Astrocyte of the spinal cord (primary cell): ENCODE results near the gene GAS7.

Experiments
- DNase-seq: peaks from one replicate; pipeline ENCODE4 v3.0.0; 2011; ENCODE audit warnings: low read depth, low spot score
- H3K4me3 ChIP-seq: 2 replicates; pipeline ENCODE4 v1.5.1; 2011; ENCODE audit warnings: low read depth, mild to moderate bottlenecking, low read length, moderate library complexity
- in situ Hi-C: cut with HindIII; loops from 2 replicates; pipeline ENCODE4 v1.10.0; 2017; ENCODE audit warnings: low sequenced_read_pairs
- TF ChIP-seq, protein P1 (sequence below): IDR thresholded peaks from 2 replicates; pipeline ENCODE4 v1.5.1; 2012; ENCODE audit warnings: low read depth, mild to moderate bottlenecking, low read length, inconsistent platforms

GAS7 gene

DNA sequence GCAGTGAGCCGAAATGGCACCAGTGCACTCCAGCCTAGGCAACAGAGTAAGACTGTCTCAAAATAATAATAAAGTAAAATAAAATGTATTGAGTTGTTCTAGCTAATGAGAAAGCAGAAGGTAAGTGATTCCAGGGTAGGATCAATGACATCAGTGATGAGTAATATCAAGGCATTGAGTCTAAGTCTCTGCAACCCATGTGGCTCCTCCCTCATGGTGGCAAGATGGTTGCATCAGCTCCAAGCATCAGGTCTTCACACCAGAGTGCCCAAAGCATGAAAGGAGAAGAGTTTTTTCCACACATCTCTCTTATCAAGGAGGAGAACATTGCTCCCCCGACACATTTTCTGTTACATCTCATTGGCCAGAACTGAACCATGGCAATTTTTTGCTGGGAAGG lies 34.8 kb upstream of the GAS7 start:
- DNase-seq: no peak
- in situ Hi-C loops: no loop called here

DNA sequence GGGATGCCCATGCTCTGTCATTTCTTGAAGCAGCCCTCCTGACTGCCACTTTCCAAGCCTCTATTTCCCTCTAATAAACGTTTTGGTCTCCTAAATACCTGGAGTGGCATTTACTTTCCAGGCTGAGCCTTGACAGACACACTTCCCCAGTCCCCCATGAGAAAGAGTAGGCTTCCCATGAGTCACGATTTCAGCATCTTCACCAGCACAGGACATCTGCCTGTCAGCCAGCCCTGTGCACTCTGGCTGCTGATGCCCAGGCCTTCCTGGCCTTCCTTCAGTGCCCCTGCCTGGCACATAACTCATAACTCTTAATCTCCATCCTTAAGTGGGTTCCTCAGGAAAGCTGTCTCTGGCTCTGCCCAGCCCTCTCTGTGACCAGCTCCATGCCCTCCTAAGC lies 30.8 kb upstream of the GAS7 start:
- in situ Hi-C loops: no loop called here

More for the DNA sequence above, 34.8 kb upstream of the GAS7 start:
- TF ChIP-seq, protein P1, sequence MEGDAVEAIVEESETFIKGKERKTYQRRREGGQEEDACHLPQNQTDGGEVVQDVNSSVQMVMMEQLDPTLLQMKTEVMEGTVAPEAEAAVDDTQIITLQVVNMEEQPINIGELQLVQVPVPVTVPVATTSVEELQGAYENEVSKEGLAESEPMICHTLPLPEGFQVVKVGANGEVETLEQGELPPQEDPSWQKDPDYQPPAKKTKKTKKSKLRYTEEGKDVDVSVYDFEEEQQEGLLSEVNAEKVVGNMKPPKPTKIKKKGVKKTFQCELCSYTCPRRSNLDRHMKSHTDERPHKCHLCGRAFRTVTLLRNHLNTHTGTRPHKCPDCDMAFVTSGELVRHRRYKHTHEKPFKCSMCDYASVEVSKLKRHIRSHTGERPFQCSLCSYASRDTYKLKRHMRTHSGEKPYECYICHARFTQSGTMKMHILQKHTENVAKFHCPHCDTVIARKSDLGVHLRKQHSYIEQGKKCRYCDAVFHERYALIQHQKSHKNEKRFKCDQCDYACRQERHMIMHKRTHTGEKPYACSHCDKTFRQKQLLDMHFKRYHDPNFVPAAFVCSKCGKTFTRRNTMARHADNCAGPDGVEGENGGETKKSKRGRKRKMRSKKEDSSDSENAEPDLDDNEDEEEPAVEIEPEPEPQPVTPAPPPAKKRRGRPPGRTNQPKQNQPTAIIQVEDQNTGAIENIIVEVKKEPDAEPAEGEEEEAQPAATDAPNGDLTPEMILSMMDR: no peak
- no peak overlapping the region for H3K4me3 ChIP-seq

DNA sequence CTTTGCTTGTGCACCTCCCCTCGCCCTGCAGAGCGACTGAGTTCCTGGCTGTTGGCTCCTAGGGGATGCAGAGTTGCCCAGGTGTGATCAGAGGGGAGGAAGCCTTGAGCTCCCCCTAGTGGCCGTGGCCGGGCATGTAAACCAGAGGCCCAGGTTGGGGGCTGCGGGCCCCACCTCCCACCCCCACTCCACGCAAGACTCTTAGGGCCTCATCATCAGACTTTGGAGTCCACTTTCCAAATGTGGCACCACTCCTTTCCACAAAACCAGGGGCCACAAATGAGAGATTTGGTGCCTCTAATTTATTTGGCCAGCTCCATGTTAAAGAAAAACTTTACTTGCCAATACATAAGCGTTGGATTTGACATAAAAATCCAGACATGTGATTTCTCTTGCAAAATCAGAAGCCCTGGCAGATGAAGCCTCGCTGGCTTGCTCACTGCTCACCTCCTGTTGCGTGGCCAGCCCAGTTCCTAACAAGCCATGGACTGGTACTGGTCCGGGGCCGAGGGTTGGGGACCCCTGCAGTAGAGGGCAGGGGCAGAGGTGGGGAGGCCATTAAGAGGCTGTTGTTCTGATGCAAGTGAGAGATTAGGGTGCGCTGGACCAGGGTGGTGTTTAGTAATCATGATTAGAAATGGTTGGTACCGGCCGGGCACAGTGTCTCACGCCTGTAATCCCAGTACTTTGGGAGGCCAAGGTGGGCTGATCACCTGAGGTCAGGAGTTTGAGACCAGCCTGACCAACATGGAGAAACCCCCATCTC lies 28.7 kb upstream of the GAS7 start:
- TF ChIP-seq, protein P1: peak; percentile 71
- no peak overlapping the region for H3K4me3 ChIP-seq
- no peak for DNase-seq
- in situ Hi-C loops: no loop called here

More for the DNA sequence above, 30.8 kb upstream of the GAS7 start:
- DNase-seq: no peak
- H3K4me3 ChIP-seq: no peak overlapping the region
- TF ChIP-seq, protein P1: no peak

DNA sequence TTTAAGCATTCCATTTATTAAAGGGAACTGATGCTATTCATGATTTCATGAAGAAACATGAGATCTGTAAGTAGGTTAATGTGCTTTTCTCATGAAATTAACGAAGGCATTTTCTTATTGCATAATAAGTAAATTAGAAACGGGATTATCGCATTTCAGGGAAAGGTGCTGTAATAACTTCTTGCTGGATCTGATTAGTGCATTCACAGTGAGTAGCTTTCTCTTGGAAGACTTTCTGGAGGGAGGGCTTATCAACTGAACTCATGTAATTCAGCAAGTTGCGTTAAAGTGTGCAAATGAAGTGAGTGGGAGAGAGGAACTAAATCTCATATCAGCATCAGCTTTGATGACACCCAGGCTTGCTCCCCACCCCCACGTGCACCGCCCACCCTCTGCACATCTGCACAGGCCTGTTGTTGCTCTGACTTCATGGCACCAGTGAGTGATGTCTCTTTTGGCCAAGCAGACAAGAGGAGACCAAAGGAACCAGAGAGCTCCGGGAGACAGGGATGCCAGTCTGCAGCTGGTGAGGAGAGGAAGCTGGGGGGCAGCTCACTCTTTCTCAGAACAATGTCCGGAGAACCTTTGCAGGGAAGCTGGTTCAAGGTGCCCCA lies 26.3 kb upstream of the GAS7 start:
- in situ Hi-C loops: no loop called here
- DNase-seq: no peak
- no peak overlapping the region for H3K4me3 ChIP-seq
- TF ChIP-seq, protein P1: no peak

DNA sequence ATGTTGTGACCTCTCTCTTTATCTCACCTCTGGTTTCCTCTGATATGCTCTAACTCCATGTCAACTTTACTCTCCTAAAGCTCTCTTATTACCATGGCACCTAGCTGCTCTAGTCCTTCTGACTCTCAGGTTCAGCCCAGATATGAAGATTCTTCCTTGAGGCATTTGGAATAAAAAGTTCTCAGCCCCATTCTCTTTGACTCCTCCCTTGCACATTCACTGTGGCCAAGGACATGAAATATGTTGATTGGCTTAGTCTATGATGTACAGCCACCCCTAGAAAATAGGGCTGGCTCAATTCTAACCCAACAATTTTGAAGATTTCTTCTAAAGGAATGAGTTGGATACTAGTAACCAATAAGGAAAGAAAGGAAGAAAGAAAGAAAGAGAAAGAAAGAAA lies 20.8 kb upstream of the GAS7 start:
- no peak for DNase-seq
- in situ Hi-C loops: no loop called here
- H3K4me3 ChIP-seq: no peak overlapping the region
- TF ChIP-seq, protein P1: no peak

DNA sequence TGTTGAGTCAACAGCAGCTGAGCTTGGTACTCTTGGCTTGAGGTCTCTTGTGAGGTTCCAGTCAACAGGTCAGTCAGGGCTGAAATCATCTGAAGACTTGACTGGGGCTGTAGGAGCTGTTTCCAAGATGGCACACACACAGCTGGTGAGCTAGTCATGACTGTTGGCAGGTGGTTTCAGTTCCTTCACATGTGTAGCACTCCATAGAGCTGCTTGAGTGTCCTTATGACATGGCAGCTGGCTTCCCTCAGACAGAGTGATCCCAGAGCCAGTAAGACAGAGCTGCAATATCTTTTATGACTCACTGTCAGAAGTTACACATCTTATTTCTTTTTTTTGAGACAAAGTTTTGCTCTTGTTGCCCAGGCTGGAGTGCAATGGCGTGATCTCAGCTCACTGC lies 19.5 kb upstream of the GAS7 start:
- TF ChIP-seq, protein P1: no peak
- no peak for DNase-seq
- H3K4me3 ChIP-seq: no peak overlapping the region
- in situ Hi-C loops: no loop called here
